Subcutaneous abdominal adipose tissue (tissue), 5 donors: ENCODE results near the gene GLDC.
"Not testable (repeated sequence)": the region's sequence is repeated elsewhere in the genome, so short reads cannot be mapped to it uniquely, and the experiment has no call there.

Source experiments
- H3K27ac ChIP-seq: one replicate; pipeline ENCODE4 v1.7.0; 2013; ENCODE audit warnings: low read depth, mild to moderate bottlenecking, inconsistent platforms, low read length, moderate library complexity
- H3K27me3 ChIP-seq, 5 donors: one replicate each; pipeline ENCODE4 v1.7.0; 2013; ENCODE audit warnings: low read length in 5 of 5, inconsistent platforms in 1 of 5; ENCODE audit not compliant: control insufficient read depth in 5 of 5, insufficient read depth in 4 of 5
- H3K36me3 ChIP-seq, 5 donors: one replicate each; pipeline ENCODE4 v1.7.0; 2013; ENCODE audit warnings: low read length in 5 of 5; ENCODE audit not compliant: control insufficient read depth in 5 of 5, insufficient read depth in 5 of 5
- H3K4me1 ChIP-seq, 5 donors: one replicate each; pipeline ENCODE4 v1.7.0; 2013; ENCODE audit warnings: low read length in 5 of 5, mild to moderate bottlenecking in 3 of 5, moderate library complexity in 1 of 5; ENCODE audit not compliant: control insufficient read depth in 5 of 5, insufficient read depth in 5 of 5
- H3K4me3 ChIP-seq, 5 donors: one replicate each; pipeline ENCODE4 v1.7.0; 2013; ENCODE audit warnings: low read length in 5 of 5, low read depth in 1 of 5
- H3K9ac ChIP-seq, 5 donors: one replicate each; pipeline ENCODE4 v1.7.0; 2013; ENCODE audit warnings: low read length in 5 of 5, mild to moderate bottlenecking in 4 of 5, moderate library complexity in 3 of 5
- H3K9me3 ChIP-seq, 5 donors: one replicate each; pipeline ENCODE4 v1.7.0; 2013; ENCODE audit warnings: low read length in 5 of 5; ENCODE audit not compliant: control insufficient read depth in 5 of 5
- donor health status: healthy.
- donor health status: healthy.
- donor health status: healthy.
- donor health status: healthy.
- donor health status: healthy.

Gene GLDC

DNA sequence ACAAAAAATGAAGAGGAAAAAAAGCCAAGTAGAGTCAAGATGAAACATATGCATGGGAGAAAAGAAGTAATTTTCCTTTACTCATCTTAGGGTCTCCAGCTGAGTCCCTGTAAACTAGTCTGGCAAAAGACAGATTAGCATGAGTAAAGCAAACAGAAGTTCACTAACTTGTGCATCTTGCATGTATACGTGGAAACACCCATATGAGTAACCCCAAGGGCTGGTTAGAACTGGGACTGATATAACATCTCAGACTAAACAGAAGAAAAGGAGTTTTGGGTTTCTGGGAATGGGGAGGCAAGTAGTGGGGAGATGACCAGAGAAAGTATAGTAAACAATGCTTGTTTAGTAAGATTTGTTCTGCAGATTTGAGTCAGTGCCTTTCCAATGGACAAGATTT is 20.1 kb upstream of the GLDC start:
- no peaks in the 10 kb centered on the region for H3K27me3 ChIP-seq
- no peaks in the 10 kb centered on the region for H3K9me3 ChIP-seq
- no peak overlapping the region for H3K9ac ChIP-seq
- H3K27ac ChIP-seq, result no peak overlapping the region
- no peaks in the 10 kb centered on the region for H3K36me3 ChIP-seq
- no peaks in the 10 kb centered on the region for H3K4me1 ChIP-seq
- no peak overlapping the region for H3K4me3 ChIP-seq

DNA sequence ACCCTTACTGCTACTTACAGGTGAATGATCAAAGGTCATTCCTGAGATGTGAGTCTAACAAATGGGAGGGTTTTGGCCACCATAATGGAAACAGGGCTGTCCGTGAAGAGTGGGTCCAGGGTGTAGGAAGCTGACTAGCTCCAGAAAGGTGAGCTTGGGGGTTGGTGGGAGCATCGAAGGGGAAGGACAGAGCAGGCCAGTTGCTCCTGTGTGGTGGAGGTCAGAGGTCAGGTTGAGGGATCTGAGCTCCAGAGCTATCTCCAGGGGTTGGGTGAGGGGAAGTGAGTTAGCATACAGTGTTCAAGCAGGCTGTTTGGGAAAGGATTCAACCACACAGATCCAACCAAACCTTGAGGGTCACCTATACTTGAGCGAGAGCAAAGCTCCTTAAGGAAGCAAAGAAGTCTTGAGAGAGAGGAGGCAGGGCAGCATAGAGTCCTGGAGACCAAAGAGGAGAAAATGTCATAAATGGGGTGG is 18.7 kb upstream of the GLDC start:
- no peak overlapping the region for H3K9ac ChIP-seq
- H3K9me3 ChIP-seq, result no peaks in the 10 kb centered on the region

DNA sequence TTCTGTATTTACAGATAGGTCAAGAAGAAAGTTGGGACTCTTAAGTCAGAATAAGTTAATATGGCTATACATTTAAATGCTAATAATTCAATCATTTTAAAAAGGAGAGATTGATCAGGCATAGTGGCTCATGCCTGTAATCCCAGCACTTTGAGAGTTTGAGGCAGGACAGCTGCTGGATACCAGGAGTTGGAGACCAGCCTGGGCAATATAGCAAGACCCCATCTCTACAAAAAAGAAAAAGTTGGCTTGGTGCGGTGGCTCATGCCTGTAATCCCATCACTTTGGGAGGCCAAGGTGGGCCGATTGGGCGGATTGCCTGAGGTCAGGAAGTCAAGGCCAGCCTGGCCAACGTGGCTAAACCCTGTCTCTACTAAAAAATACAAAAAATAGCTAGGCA is 15.0 kb upstream of the GLDC start:
- H3K9ac ChIP-seq, result no peak overlapping the region
- H3K4me3 ChIP-seq, result no peak overlapping the region
- no peak overlapping the region for H3K27ac ChIP-seq
- peaks cover 0 to under 1% (median 0%) of the 10 kb centered on the region in 5 donors for H3K9me3 ChIP-seq
- no peaks in the 10 kb centered on the region for H3K4me1 ChIP-seq
- no peaks in the 10 kb centered on the region for H3K27me3 ChIP-seq
- H3K36me3 ChIP-seq, result no peaks in the 10 kb centered on the region

More for the DNA sequence above, 18.7 kb upstream of the GLDC start:
- H3K4me1 ChIP-seq, result no peaks in the 10 kb centered on the region
- no peak overlapping the region for H3K4me3 ChIP-seq
- no peaks in the 10 kb centered on the region for H3K27me3 ChIP-seq
- no peak overlapping the region for H3K27ac ChIP-seq
- no peaks in the 10 kb centered on the region for H3K36me3 ChIP-seq

DNA sequence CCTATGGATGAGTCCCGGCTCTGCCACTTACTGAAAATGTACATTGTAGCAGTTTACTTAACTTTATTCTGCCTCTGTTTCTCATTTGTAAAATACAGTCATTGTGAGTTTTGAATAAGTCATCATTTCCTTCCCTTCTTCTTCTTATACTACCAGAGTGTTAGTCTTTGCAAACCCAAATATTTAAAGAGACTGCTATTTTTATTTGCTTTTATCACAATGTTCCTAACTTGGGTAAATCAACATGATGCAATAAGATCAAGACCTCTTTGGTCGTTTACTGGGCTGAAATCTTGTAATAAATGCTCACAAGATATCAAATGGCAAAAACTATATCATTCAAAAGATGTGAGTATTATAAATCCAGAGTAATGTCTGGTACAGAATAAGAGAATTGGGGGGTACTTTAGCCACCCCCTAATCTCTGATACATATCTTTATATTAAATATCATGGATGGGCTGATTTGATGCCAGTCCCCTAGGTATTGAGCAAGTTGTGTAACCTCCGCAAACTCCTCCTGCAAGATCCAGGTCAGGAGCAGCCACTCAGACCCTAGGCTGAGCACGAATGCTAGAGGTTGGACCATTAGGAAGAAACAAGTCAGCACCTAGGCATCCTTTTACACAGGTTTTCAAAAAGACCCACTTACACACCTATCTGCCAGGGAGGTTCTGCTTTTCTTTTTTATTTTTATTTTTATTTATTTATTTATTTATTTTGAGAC is 13.3 kb upstream of the GLDC start:
- Histone ChIP-seq H3K4me3 (no peak overlapping the region), H3K9me3 (peaks cover 0 to 2% (median 0%) of the 10 kb centered on the region in 5 donors), H3K27ac (no peak overlapping the region), H3K27me3 (no peaks in the 10 kb centered on the region), H3K4me1 (no peaks in the 10 kb centered on the region), H3K36me3 (no peaks in the 10 kb centered on the region), H3K9ac (no peak overlapping the region)

DNA sequence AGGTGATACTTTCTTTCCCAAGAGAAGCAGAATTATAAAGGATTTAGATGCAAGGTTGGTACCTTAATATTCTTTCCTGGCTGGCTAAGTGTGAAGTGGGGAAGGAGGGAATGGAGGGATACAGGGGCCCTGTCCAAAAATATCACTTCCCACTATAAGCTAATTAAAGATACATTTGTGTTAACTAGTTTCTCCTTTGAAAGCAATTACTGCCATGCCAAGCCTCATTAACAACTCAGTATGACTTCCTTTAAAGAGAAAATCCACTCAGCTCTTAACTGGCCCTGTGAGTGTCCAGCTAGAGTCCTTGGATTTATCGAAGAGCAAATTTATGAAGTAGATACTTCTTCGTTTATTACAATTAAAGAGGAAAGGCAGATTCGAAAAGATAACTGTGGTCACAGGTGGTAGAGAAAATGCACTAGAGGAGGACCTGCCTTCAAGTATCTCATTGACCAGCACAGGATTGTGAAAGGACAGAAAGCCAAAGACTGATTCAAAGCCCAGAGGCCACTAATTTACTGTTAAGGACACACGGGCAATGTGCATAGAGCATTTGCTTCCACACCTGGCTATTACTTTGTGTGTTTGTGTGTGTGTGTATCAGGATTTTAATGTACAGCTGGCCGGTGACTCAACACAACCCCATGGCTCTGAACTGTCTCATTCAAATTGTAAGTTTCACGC is 11.2 kb upstream of the GLDC start:
- Histone ChIP-seq H3K4me3 (no peak overlapping the region), H3K36me3 (no peaks in the 10 kb centered on the region)

DNA sequence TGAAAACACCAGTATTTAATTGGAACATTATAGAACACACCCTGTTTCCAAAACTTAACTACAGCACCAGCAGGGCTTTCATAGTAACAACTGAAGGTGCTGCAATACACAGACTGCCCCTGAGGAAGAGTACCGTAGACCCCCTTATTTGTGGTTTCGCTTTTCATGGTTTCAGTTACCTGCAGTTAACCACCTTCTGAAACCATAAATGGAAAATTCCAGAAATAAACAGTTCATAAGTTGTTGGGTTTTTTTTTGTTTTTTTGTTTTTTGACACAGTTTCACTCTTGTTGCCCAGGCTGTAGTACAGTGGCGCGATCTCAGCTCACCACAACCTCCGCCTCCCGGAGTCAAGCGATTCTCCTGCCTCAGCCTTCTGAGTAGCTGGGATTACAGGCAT is 9.5 kb upstream of the GLDC start:
- Histone ChIP-seq H3K9me3 (peaks cover 0 to 2% (median 0%) of the 10 kb centered on the region in 5 donors), H3K27ac (no peak overlapping the region), H3K4me1 (no peaks in the 10 kb centered on the region), H3K4me3 (no peak overlapping the region), H3K9ac (no peak overlapping the region), H3K36me3 (no peaks in the 10 kb centered on the region), H3K27me3 (no peaks in the 10 kb centered on the region)

More for the DNA sequence above, 11.2 kb upstream of the GLDC start:
- no peak overlapping the region for H3K9ac ChIP-seq
- no peaks in the 10 kb centered on the region for H3K4me1 ChIP-seq
- no peaks in the 10 kb centered on the region for H3K27me3 ChIP-seq
- no peak overlapping the region for H3K27ac ChIP-seq
- peaks cover 0 to 2% (median 0%) of the 10 kb centered on the region in 5 donors for H3K9me3 ChIP-seq

DNA sequence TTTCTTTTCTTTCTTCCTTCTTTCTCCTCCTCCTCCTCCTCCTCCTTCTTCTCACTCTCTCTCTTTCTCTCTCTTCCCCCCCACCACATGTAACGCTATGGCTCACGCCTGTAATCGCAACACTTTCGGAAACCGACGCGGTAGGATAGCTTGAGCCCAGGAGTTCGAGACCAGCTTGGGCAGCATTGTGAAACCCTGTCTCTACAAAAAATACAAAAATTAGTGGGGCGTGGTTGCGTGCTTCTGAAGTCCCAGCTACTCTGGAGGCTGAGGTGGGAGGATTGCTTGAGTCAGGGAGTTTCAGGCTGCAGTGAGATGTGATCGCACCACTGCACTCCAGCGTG is 736 bp upstream of the GLDC start:
- Histone ChIP-seq H3K9ac (no peak overlapping the region), H3K27me3 (peaks cover 19 to 42% (median 24%) of the 10 kb centered on the region in 5 donors), H3K9me3 (no peaks in the 10 kb centered on the region), H3K4me3 (peak overlapping the region in 2 of 5 donors; percentile 32 to 47), H3K36me3 (no peaks in the 10 kb centered on the region), H3K27ac (no peak overlapping the region), H3K4me1 (peaks cover 0 to 17% (median 16%) of the 10 kb centered on the region in 5 donors)

DNA sequence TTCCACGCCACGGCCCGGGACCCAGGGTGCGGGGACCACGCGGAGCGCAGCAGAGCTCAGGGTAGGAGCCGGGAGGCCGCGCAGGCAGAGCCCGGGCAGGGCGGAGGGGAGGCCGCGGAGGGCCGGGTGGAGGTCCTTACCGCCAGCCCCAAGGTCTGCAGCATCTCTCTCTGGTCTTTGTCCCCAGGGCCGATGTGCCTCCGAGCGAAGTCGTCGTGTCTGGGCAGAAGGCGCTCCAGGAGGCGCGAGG is 499 bp downstream of the GLDC start:
- H3K9me3 ChIP-seq, H3K9ac ChIP-seq, H3K27ac ChIP-seq, H3K36me3 ChIP-seq: not testable (repeated sequence)
- H3K4me3 ChIP-seq, result peak overlapping the region in 4 of 5 donors; percentile 31 to 63 (median 46)
- peaks cover 0 to 17% (median 16%) of the 10 kb centered on the region in 5 donors for H3K4me1 ChIP-seq
- H3K27me3 ChIP-seq, result peaks cover 19 to 45% (median 27%) of the 10 kb centered on the region in 5 donors

DNA sequence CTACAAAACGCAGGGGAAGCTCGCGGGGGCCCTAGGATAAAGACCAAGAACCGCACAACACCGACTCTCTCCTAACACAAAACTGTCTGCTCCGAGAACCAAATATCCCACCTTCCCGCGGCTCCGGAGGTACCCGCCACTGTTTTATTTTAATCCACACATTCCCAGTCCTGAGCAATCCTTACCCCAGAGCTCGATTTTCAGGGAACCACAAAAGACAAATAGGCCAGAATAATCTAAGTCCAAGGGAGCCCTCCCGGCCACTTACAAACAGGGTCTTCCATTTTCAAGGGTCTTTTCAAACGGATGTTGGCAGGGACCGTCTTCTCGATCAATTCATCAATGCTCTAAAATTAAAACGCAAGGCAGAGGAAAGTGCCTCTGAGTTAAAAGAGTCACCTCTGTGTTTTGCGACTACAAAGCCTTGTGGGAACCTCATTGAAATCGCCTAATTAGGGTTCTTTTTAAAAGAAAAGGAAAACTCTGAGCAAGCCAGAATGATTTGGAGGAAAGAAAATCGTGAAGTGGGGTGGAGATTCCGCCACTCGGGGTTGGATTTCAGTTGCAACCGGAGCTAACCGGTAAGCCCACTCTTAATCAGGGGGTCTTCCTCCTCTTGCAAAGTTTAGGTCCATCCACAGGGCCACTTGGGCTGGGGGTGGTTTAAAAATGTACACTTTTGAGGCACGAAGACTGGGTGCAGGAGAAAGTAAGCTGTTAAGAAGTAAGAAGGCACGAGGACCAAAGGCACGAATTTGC is 1.0 kb downstream of the GLDC start:
- Histone ChIP-seq H3K9ac (no peak overlapping the region), H3K36me3 (no peaks in the 10 kb centered on the region), H3K27me3 (peaks cover 19 to 45% (median 27%) of the 10 kb centered on the region in 5 donors), H3K27ac (no peak overlapping the region), H3K9me3 (no peaks in the 10 kb centered on the region), H3K4me1 (peaks cover 0 to 17% (median 16%) of the 10 kb centered on the region in 5 donors), H3K4me3 (peak overlapping the region in 4 of 5 donors; percentile 31 to 63 (median 46))

DNA sequence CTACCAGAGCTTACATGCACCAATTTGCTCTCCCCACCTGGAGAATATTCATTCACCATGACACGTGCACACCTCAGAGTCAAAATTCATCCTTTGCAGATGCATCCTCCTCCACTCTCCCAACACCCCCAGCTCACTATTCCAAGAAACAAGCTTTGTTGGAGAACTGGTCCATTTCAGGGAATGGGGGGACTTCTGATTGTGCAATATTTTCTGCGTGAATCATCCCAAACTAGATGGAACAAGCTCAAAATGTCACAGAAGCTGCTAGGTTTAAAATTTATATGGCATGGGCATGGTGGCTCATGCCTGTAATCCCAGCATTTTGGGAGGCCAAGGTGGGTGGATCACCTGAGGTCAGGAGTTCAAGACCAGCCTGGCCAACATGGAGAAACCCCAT is 3.6 kb downstream of the GLDC start:
- Histone ChIP-seq H3K27ac (no peak overlapping the region), H3K9ac (no peak overlapping the region), H3K4me1 (peaks cover 0 to 17% (median 16%) of the 10 kb centered on the region in 5 donors), H3K4me3 (no peak overlapping the region), H3K36me3 (no peaks in the 10 kb centered on the region), H3K9me3 (no peaks in the 10 kb centered on the region), H3K27me3 (peaks cover 19 to 36% (median 22%) of the 10 kb centered on the region in 5 donors)
